Tibial nerve (tissue), 4 donors: ENCODE results near the gene TXNDC2. TPM values are rescaled to one million over a fixed set of nuclear protein-coding genes. Genes with fewer than 3 reads are reported as not detected.

ENCODE experiments used
- DNase-seq, 2 donors: peaks; one replicate each; pipeline ENCODE4 v3.0.0-alpha.2; 2019; ENCODE audit warnings: low spot score in 2 of 2
- H3K27ac ChIP-seq, 4 donors: fragments of 200-600 bp; sonication (generic) in 3 of 4; one replicate each; pipeline ENCODE4 v1.5.1; 2017 to 2019; ENCODE audit warnings: mild to moderate bottlenecking in 1 of 4
- H3K27me3 ChIP-seq, 2 donors: fragments of 200-600 bp; sonication (generic) in 1 of 2; one replicate each; pipeline versions ENCODE4 v1.5.1 to v1.6.0; 2017 to 2019
- H3K36me3 ChIP-seq, 3 donors: fragments of 200-600 bp; sonication (generic); one replicate each; pipeline ENCODE4 v1.5.1; 2018 to 2019
- H3K4me1 ChIP-seq, 4 donors: fragments of 200-600 bp; sonication (generic) in 3 of 4; one replicate each; pipeline ENCODE4 v1.5.1; 2017 to 2019
- H3K4me3 ChIP-seq, 4 donors: fragments of 200-600 bp; sonication (generic) in 3 of 4; one replicate each; pipeline ENCODE4 v1.5.1; 2017 to 2019; ENCODE audit warnings: mild to moderate bottlenecking in 1 of 4, moderate library complexity in 1 of 4
- H3K9me3 ChIP-seq, 4 donors: fragments of 200-600 bp; sonication (generic) in 3 of 4; one replicate each; pipeline ENCODE4 v1.5.1; 2017 to 2019
- EP300 ChIP-seq, 2 donors: sonication (generic); formaldehyde crosslinking; IDR thresholded peaks; one replicate each; pipeline ENCODE4 v1.6.1; 2017; ENCODE audit warnings: antibody characterized with exemption in 2 of 2, mild to moderate bottlenecking in 1 of 2
- POLR2A ChIP-seq, 2 donors: fragments of 450-650 bp; IDR thresholded peaks; one replicate each; pipeline ENCODE4 v1.6.1; 2017; ENCODE audit warnings: antibody characterized with exemption in 2 of 2, mild to moderate bottlenecking in 2 of 2, moderate library complexity in 2 of 2
- WGBS, 2 donors: methylation state at CpG; one replicate each; pipeline ENCODE4 v1.1.5; 2018; 5-methylcytosine and 5-hydroxymethylcytosine counted together
- total RNA-seq, 4 donors: library from RNA; depleted of rRNA; stranded (reverse); fragments of >200 nt; gene quantifications; one replicate each; pipeline ENCODE4 v1.1.0, GENCODE V29; 2016
- TF ChIP-seq, protein P1 (sequence below), 5 experiments: fragments of 200-600 bp in 3 of 5; fragments of 450-650 bp in 2 of 5; sonication (generic) in 3 of 5; IDR thresholded peaks; one replicate each; pipeline ENCODE4 v1.5.1; 2016 to 2019; ENCODE audit warnings: antibody characterized with exemption in 5 of 5, mild to moderate bottlenecking in 3 of 5, moderate library complexity in 2 of 5

Gene TXNDC2
- total RNA-seq, 4 donors from 2014 or later = 0.20 TPM; not detected in 3

DNA sequence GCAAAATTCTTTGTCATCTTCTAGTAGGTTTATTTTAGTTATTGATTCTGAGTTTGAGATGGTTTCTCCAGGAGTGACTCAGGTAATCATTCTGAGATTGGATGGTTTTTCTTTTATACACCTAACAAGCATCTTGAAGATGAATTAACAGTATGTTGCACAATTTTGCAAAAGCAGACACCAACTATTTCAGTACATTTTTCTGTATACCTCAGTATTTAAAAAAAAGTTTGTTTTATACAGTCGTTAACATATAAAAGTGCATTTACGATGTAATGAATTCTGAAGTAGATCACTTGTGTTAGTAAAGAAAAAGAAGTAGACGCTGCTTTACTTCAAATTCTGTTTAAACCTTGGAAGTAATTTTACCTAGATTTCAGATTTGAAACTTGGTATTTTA, 31.0 kb downstream of the TXNDC2 start:
- Histone ChIP-seq H3K27me3 (no peaks in the 10 kb centered on the region), H3K27ac (peak overlapping the region in 3 of 4 donors; percentile 100), H3K4me3 (no peak overlapping the region), H3K4me1 (peaks cover 0 to 71% (median 54%) of the 10 kb centered on the region in 4 donors), H3K36me3 (no peaks in the 10 kb centered on the region), H3K9me3 (no peaks in the 10 kb centered on the region)
- WGBS, 2 donors = 73 to 78% methylated on average over 3 of the region's 3 CpGs
- DNase-seq = no peak
- TF ChIP-seq EP300 (IDR thresholded peaks at IDR 0.05) (no peak), POLR2A (IDR thresholded peaks at IDR 0.05) (no peak)
- TF ChIP-seq, protein P1, sequence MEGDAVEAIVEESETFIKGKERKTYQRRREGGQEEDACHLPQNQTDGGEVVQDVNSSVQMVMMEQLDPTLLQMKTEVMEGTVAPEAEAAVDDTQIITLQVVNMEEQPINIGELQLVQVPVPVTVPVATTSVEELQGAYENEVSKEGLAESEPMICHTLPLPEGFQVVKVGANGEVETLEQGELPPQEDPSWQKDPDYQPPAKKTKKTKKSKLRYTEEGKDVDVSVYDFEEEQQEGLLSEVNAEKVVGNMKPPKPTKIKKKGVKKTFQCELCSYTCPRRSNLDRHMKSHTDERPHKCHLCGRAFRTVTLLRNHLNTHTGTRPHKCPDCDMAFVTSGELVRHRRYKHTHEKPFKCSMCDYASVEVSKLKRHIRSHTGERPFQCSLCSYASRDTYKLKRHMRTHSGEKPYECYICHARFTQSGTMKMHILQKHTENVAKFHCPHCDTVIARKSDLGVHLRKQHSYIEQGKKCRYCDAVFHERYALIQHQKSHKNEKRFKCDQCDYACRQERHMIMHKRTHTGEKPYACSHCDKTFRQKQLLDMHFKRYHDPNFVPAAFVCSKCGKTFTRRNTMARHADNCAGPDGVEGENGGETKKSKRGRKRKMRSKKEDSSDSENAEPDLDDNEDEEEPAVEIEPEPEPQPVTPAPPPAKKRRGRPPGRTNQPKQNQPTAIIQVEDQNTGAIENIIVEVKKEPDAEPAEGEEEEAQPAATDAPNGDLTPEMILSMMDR (IDR thresholded peaks at IDR 0.05) = no peak

DNA sequence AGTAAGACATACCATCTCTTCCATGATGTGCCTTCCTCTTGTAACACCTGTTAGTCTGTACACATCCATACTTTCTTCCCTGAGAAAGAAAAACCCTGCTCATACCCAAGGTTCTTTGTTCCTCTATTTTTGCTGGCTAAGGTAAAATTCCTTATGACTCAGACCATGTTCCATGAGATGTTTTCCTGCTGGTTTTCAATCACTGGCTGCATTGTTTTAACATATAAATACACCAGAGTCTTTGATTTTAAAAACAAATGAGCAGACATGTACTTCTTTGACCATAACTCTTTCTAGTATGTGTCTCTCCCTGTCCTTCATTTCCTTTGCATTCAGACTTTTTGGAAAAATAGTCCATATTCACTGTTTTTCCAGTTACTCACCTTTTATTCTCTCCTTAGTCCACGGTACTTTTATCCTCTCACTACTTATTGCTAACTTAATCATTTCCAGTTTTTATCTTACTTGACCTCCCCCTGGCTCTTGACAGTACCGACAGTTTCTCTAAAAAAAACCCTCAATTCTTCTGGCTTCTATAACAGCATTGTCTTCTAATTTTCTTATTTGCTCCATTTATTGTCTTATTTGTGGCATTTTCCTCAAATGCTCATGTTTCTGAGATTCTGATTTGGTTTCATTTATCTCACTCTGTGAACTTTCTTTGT, 32.4 kb downstream of the TXNDC2 start:
- TF ChIP-seq, protein P1 (IDR thresholded peaks at IDR 0.05) = no peak
- TF ChIP-seq EP300 (IDR thresholded peaks at IDR 0.05) = peak in 1 of 2 donors; percentile 40
- TF ChIP-seq POLR2A (IDR thresholded peaks at IDR 0.05) = no peak
- peaks cover 0 to 78% (median 58%) of the 10 kb centered on the region in 4 donors for H3K4me1 ChIP-seq
- H3K4me3 ChIP-seq = peak overlapping the region in 1 of 4 donors; percentile 2
- no peak for DNase-seq
- no peaks in the 10 kb centered on the region for H3K27me3 ChIP-seq
- H3K27ac ChIP-seq = peak overlapping the region in 3 of 4 donors; percentile 24 to 100 (median 100)
- H3K36me3 ChIP-seq = no peaks in the 10 kb centered on the region
- 16 to 17% methylated on average over 2 of the region's 2 CpGs for WGBS, 2 donors
- H3K9me3 ChIP-seq = no peaks in the 10 kb centered on the region

DNA sequence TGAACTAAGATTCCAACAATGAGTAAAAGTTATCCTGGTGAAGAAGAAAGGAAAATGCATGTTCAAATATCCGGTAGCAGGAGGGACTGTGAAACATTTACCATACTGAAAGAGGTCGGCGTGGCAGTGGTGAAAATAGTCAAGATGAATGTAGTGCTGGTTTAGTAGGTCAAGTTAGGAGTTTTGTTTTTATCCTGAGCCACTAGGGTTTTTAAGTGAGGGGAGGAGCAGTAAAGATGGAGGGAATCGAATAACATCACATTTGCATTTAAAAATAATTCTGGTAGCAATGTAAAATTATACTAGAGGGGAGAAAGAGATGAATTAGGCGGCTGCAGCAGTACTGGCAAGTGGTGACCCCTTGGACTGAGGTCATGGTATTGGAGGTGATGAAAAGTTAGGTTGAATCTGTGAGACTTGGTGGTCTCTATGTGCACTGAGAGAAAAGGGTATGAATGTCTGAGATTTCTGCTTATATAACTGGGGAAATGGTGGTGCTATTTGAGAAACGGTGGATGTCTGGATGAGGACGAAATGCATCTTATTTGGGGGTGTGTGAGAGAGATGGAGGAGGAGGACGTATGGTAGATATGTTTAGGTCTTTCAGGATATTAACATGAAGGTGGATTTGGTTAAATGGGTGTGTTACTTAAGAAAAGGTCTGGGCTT, 33.9 kb downstream of the TXNDC2 start:
- Histone ChIP-seq H3K9me3 (no peaks in the 10 kb centered on the region), H3K27ac (peak overlapping the region in 1 of 4 donors; percentile 100), H3K4me3 (no peak overlapping the region), H3K36me3 (no peaks in the 10 kb centered on the region), H3K4me1 (peaks cover 0 to 93% (median 71%) of the 10 kb centered on the region in 4 donors), H3K27me3 (no peaks in the 10 kb centered on the region)
- TF ChIP-seq POLR2A (IDR thresholded peaks at IDR 0.05) = no peak
- TF ChIP-seq, protein P1 (IDR thresholded peaks at IDR 0.05) = no peak
- TF ChIP-seq EP300 (IDR thresholded peaks at IDR 0.05) = no peak
- 71 to 73% methylated on average over 8 of the region's 8 CpGs for WGBS, 2 donors
- no peak for DNase-seq

DNA sequence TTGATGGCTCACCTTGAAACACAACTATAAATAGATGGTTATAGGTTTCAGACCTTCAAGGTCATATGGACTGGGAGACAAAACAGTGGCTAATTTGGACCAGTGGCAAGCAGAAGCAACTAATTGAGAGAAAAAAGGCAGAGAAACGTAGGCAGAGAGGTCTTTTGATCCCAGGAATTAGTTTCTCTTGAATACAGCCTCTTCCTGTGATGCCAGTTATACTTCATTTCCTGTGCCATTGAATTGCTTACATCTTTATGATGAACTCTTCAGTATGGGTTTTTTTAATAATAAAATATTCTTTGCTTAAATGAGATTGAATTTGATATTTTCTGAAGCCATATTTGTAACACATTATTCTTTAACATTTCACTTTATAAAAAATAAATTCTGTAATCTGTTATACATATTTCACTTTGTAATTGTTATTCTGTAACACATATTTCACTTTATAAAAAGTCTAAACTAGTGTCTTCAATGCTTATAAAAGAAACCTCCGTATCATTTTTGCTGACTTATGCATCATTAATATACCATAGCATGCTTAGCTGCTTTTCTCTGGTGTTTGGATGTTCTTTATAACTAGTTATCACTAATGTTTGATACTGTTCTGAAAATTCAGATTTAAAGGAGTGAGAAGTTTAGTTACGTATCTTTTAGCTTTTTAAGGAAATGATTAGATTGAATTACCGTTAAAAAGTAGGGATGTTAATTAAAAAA, 37.0 kb downstream of the TXNDC2 start:
- no peak for TF ChIP-seq EP300 (IDR thresholded peaks at IDR 0.05)
- TF ChIP-seq, protein P1 (IDR thresholded peaks at IDR 0.05) = no peak
- no peak for TF ChIP-seq POLR2A (IDR thresholded peaks at IDR 0.05)
- Histone ChIP-seq H3K9me3 (no peaks in the 10 kb centered on the region), H3K4me1 (peaks cover 12 to 100% (median 75%) of the 10 kb centered on the region in 4 donors), H3K4me3 (no peak overlapping the region), H3K27me3 (no peaks in the 10 kb centered on the region), H3K27ac (peak overlapping the region in 1 of 4 donors; percentile 65), H3K36me3 (no peaks in the 10 kb centered on the region)
- 51 to 55% methylated on average over 4 of the region's 4 CpGs for WGBS, 2 donors
- DNase-seq = no peak
